GDM1 (cell line): ENCODE measurements around the gene SLC22A23.

Experiments
- DNase-seq: peaks from one replicate; lab custom pipeline; 2025; lab: John Stamatoyannopoulos, UW

The SLC22A23 gene

DNA sequence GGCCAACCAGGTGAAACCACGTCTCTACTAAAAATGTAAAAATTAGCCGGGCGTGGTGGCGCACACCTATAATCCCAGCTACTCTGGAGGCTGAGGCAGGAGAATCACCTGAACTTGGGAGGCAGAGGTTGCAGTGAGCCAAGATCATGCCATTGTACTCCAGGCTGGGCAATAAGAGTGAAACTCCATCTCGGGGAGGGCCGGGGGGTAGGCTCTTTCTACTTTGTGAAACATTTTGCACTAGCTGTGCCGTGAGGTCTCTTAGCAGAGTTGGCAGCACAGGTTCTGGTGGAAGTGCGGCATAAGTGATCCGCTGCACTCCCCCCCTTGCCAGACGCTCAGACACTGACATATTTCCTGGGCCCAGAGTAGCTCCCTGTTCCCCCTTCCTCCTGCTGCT lies 173.6 kb downstream of the SLC22A23 start:
- no peak for DNase-seq

DNA sequence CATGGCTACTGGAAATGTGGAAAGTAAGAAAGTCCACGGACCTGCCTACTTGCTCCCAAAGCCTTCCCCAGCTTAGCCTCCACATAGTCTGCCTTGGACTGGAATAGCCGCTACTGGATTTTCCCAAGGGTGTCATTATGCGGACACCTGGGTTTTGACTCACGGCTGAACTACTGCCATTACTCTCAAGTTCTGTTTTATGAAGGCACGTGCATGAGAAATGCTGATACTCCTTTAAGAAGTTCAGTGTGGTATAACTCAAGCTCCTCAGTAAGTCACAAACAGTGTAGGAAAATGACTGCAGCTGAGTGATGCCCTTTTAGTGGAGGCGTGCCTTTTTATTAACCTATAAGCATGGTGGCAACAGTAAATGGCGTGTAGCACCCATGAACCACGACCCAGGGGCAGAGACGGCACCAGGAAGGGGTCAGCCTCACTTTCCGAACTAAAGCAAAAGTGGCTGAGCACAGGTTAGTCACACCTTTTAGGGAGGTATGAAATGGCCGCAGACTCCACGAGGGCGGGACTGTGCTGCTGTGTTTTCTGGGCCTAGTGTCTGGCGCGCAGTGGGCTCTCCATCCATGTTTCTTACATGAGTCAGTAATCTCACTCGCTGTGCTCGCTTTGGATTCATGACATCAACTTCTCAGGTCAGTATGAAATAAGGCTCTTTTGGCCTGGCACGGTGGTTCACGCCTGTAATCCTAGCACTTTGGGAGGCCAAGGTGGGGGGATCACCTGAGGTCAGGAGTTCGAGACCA lies 174.2 kb downstream of the SLC22A23 start:
- no peak for DNase-seq

DNA sequence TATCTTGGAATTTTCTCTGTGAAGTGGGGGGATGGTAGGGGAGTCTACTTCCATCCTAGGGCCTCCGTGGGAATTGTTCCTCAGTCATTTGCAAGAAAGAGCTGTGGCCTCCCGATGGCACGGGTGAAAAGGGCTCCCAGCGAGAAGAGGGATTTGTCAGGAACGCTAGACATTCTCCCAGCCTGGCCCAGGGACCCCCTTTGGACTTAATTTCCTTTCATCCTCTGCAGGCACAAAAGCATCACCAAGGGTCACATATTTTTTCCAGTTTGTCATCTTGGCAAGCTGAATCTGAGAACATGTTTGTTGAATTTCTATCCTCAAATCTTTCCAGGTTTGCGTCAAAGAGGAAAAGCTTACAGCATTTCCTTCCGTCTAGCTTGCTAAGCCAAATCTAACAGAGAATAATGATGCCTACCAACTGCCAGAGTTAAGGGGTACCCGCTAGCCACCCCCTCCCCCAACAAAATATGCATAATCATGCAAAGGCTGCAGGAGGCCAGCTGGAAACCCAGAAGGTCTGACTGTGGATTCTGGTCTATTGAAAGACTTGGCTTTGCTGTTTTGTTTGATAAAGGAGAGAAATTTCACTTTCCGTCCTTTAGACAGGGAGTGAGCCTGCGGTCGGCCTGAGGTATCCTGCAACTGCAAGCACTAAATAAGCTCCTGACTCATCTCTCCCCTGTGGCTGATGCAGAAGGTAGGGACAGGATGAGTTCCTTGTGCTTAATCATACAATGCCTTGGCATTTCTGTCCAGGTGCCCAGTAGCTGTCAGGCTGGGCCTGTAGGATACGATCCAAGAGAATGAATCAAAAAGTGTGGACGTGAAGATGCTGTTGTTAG lies 175.0 kb downstream of the SLC22A23 start:
- no peak for DNase-seq

DNA sequence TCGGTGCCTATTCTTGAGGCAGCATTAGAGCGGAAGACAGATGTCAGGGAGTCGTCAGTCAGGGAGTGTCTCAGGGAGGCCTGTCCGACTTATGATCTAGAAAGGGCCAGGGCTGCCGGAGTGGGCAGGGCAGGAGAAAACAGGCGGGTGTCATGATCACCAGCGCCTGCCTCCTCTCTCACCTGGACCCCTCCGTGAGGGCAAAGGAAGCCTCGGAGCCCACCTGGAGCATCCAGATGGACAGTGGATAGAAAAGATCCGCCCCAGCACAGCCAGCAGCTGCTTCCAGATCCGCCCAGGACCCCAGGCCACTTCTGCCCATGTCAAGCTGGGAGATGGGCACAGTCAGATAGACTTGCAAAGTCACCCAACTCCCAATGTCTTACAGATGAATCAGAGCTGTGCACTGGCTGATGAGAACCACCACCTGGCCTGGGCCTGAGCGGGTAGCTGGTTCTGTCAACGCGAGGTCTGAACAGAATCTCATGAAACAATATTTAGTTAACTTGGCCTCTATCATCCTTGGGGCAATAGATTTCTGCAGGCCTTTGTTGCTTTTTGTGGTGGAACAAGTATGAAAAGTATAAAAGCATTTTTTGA lies 175.9 kb downstream of the SLC22A23 start:
- no peak for DNase-seq

DNA sequence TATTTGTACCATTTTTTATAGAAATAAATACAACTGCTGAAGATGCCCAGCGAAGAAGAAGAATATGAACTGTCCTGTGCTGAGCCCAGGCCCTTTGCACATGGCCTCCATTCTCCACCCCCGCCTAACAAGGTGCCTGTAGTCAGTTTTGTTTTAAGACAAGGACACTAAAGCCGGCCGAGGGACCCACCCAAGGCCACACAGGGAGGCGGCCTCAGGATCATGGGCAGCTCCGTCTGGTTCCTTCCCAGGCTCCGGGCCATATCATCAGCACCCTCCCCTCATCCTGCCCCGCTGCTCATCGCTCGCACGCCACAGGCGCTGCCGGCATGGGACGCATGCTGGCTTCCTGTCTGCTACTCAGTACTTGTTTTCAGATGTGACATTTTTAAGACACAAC lies 176.8 kb downstream of the SLC22A23 start:
- no peak for DNase-seq

DNA sequence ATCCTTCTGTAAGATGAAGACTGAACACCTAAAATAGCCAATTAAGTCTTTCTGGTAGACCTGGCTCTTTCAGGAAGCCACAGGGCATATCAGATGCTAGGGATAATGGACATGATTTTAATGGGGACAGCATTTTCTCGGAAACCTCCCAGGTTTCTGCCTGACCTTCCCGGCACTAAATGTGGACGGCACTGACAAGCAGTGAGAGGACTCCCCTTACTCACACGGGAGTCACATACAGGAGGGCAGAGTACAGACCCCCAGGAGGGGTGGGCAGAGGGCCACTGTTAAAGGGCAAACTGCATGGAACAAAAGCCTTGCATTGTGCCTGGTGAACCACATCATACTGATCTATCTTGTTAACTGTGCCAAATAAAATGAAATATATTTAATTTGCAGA lies 178.2 kb downstream of the SLC22A23 start:
- no peak for DNase-seq

DNA sequence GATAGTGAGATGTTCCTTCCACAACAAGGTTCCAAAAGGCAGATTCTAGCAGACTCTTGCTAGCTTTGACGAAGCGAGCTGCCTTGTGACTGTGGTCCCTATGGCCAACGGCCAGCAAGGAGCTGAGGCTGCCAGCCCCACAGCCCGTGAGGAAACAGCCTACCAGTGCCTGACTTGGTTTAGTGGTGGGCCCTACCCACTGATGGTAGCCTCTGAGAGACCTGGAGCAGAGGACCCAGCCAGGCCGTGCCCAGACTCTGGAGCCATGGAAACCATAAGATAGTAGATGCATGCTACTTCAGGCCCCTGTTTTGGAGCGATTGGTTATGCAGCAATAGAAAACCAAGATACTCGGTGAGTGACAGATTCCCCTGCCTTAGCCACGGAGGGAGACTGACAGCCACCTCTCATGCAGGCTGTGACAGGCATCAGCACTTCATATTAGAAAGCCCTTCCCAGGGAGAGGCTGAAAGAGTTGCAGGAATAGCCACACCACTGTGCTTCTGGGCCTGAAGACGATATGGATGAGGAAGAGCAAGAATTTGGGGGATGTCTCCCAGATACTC lies 178.9 kb downstream of the SLC22A23 start:
- no peak for DNase-seq

DNA sequence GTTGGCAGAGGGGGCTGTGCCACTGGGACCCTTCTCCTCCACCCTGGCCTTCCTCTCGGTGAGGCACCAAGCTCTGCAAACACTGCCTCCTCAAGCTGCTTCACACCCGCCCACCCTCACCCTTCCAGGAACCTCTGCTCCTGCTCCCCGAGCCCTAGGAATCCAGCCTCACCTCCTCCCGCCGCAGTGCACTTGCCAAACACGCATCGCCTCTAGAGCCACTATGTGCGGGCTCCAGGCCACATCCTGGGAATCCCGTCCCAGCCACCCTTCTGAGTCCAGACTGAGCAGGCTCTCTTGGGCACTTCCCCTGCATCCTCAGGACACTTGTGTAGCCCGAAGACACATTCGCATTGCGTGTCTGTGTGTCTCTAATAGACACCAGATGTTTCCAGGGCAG lies 179.6 kb downstream of the SLC22A23 start:
- DNase-seq: no peak

DNA sequence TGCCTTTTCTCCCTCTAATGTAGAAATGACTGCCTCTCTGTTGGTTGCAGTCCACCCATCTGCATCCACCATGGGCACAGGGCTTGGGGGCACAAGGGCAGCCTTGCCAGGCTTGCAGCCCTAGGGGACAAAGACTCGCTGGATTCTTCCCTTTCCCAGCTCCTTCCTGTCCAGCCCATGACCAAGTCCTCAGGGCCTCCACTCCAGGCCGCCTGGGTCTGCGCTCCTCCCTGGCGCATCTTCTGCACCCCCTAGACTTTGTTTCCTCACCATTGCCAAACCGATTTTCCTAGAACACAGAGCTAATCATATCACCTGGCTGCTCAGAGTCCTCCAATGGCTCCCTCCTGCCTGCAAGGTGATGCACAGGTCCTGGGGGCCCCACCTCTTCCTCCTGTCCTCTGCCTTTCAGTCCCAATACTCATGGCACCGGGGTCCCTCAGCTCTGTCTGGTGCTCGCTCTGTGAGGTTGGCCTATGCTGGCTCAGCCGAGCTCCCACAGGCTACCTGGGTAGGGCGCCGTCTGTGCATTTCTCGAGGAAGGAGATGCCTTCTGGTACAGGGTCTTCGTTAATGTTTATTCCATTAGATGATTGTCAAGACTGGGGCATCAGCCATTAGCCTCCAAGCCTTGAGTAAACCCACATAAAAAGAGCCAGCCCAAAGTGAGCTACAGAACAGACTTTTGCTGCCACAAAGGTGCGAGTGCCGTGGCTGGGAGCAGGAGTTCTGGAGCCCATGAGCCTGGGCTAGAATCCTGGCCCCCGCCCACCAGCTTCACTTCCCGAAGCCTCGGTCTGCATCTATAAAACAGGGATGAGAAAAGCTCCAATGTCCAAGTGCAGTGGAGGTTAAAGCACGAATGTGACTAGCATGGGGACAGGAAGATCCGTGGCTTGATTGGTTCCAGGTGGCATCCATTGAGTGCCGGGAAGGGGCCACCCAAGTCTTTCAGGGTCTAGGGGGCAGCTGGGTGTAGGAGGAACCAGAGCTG lies 180.4 kb downstream of the SLC22A23 start:
- DNase-seq: no peak

DNA sequence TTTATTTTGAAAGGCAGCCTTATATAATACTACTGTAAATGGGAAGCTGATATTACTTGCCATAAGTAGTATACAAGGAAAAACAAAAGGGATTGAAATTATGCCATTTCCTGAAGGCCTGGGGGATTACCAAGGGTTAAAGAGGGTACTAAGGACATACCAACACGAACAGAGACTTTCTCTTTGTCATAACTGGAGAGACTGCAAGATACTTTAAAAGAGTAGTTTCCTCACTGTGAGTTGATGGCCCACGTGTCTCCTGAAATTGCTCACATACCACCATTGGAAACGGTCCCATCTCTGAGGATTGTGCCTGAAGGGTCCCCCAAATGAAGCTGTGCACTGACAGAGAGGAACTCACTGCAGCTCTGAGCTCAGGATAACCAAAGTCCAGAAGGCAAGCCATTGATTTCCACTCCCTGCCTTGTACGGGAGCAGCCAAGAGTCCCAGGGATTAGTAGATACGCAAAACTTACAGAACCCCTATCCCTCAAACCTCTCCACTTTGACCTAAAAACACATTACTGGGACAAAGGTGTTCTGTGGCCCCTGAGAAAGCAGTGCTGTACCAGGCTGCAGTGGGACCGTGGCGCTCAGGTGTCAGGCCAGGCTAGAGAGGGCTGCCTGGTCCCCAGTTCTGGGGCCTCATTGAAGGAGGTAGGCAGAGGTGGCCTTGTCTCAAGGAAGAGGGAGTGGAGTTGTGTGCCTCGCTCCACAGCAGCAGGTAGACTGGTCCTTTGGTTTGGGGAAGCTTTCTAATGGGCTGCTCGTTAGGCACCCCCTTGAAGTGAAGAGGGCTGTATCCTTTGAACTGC lies 182.9 kb downstream of the SLC22A23 start:
- DNase-seq: no peak

DNA sequence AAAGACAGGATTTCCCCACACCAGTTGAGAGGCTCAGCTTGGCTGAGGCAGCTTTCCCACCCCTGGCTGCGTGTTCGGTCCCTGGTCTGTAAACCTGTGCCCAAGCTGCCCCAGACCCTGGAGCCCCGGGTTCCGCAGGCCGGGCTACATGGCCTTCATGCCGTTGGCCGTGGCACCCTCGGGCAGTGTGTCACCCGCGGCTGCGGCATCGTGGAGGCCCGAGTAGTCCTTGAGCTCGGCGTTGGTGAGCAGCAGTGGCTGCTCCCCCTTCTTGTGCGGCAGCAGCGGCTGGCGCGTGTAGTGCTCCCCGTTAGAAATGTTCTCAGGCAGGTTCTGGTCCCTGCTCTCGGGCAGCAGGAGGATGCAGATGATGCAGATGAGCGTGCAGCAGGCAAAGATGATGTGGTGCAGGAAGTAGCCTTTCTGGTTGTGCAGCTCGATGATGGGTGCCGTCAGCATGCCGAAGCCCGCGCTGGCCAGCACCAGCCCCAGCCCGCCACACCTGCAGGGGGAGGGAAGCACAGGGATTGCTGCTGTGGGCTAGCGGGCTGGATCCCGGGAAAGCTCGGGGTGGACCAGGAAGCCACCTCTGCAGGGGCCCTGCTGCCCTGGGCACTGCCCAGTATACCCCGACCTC lies 183.8 kb downstream of the SLC22A23 start:
- no peak for DNase-seq

DNA sequence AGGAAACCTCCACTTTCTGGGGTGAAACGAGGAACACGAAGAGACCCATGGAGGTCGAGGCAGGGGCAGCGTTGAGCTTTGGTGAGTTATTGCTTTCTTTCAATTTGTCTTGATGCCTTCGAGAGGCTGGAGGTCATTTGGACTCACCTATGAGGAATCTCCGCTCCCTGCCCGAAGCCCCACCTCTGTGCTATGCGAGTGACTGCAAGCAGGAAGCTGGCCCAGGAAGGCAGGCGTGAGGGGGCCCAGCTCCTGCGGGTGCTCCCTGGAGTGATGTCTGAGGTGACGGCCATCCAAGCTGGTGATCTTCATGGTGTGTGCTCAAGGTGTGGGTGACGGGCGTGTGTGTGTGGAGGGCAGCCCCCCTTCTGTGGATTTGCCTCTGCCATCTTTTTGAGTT lies 185.1 kb downstream of the SLC22A23 start:
- DNase-seq: no peak

DNA sequence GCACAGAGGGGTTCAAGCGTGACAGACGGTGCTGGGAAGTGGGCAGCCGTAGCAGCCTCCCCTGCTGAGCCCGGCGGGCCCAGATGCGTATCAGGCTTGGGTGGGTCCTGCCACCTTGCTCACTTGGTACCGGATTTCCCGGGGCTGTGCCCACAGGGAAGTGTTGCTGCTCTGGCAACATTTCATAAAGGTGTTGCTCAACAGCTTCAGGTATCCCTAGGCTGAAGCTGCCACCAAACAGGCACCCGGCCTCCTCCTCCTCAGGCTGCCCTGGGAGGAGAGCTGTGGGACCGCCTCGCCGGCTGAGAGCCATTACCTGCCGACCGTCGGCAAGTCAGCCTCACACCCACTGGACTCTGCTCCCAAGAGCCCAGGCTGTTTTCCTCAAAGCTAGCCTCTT lies 186.6 kb downstream of the SLC22A23 start:
- DNase-seq: no peak

DNA sequence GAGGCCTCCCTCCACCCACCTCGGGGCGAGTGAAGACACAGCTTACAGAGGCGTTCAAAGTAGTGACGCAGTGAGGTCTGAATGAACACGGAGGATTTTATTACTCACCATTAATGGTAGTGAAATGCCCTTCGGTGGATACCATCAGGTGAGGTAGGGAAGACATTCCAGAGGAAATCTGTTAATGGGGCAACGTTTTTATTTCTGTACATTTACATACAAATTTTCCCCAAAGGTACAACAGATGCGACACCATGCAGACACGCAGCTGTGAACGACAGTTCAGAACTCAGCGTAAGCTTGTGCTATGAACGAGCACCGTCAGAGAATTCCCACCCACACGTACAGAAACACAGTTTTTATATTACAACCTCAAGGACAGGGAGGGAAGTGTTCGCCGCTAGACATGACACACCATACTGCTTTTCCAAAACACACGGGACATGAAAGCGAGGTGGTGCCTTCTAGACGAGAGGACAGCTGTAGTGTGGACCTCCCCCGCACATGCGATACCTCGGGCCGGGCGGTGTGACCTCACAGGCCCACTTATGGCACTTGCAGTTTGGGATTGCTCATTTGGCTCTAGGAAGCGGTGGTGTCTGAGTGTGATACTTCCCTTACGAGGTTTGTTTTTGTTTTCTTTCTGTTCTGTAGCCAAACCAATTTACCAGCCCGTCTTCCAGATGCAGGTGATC lies 187.4 kb downstream of the SLC22A23 start:
- no peak for DNase-seq

DNA sequence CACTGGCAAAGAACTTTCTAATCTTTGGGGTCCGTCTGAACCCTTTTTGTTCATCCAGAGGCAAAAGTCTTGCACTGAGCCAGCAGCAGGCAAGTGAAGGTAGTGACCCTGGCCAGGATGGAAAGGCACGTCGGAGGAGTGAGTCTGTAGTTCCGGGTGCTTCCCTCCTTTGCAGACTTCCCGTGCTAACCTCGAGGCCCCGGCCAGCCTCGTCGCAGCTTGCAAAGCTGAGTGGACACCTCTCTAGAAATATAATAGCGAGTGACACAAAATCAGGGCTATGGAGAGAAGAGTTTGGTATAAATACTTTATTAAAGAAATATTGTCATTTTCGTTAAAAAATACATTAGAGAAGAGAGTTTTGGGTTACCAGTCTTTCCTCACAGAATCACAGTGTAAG lies 188.2 kb downstream of the SLC22A23 start:
- no peak for DNase-seq

DNA sequence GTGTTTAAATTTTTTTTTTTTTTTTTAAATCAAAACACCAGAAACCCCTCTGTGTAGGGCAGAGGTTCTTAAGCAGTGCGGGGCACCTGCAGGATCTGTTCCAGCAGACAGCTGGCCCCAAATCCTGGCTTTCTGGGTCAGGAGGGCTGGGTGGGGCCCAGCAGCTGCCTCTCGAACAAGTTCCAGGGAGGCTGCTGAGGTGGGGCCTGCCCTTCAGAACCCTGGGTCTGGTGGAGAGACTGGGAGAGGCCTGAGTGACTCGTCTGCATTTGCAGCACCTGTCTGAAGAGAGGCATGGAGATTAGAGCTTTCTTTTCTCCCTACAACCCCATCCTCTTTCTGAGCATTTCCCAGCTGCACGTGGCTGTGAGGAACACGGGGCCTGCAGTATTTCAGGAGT lies 189.7 kb downstream of the SLC22A23 start:
- no peak for DNase-seq

DNA sequence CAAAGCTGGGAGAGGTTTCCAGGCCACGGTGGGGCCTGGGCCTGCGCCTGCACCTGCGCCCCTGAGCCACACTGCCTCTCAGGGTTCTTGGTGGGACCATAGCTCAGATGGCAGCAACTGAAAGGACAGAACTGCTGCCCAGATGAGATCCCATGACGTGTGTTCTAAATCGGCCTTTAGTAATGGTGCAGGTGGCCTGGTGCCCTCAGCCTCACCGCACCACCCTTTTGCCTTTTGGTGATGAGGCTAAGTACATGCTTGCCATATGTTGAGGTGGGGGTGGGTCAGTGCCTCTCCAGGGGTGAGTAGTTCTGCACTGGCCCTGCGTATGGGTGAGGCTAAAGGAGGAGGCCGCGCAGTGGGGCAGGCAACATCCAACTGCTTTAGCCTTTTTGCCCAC lies 190.7 kb downstream of the SLC22A23 start:
- no peak for DNase-seq

DNA sequence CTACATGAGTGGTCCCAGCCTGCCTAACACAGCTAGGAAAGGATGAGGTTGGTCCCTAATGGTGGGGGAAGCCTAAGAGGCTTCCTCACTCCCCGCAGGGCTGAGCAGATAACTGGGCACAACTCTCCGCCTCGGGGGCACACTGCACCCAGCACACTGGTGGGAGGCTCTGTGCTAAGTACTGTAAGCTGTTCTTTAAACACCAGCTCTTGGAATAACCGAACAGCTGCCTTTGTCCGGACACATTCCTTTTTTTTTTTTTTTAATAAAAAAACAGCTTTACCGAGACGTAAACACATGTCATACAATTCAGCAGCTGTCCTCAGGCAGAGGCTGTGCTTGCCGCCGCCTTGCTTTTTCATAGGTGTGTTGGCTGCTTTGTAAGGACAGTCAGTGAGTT lies 191.2 kb downstream of the SLC22A23 start:
- DNase-seq: no peak

DNA sequence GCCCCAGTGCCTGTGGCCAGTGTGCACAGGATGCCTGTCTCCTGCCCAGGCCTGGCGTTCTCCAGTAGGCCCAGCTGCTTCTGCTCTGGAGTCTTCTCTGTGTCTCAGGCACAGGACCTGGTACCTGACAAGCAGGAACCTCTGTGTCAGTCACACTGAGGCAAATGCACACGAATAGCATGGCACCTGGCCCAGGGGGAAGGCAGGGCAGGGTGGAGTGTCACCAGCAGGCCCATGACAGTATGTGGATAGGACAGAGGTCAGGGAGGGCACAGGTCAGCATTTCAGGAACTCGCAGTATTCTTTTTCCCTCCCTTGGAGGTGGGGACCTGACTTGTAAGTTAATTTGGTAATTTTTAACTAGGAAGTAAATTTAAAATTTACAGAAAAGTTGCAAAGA lies 192.5 kb downstream of the SLC22A23 start:
- DNase-seq: no peak

DNA sequence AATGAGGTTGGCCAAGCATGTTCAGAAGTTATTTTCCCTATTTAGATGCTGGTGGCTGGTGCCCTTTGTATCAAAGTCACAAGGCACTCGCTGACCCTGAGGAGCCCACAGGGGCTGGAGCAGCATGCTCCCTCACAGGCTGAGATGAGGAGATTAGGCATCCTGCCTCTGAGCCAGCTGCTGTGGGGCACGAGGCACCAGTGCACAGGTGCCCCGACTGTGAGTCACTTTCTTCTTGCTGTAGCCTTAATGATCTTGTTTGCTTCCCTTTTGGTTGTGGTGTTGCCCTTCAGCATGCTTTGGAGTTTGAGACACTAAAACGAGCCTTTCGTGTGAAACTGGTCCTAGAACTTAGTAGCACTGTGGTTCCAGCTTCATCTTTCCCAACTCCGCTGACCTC lies 193.8 kb downstream of the SLC22A23 start:
- no peak for DNase-seq
